ENCODE data around the gene WBP1L.

WBP1L gene

DNA sequence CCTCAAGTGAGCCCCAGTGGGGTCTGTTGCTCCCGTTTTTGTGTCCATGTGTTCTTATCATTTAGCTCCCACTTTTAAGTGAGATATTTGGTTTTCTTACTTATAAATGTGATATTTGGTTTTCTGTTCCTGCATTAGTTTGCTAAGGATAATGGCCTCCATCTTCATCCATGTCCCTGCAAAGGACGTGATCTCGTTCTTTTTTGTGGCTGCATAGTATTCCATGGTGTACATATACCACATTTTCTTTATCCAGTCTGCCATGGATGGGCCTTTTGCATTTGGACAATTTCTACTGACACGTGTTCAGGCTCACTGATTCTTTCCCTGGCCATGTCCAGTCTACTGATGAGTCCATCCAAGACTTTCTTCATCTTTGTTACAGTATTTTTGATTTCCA is 19.8 kb upstream of the WBP1L start:
- H3K4me3 ChIP-seq (ENCODE audit: low read depth, low read length), result no peak overlapping the region
- TF ChIP-seq, protein P1, sequence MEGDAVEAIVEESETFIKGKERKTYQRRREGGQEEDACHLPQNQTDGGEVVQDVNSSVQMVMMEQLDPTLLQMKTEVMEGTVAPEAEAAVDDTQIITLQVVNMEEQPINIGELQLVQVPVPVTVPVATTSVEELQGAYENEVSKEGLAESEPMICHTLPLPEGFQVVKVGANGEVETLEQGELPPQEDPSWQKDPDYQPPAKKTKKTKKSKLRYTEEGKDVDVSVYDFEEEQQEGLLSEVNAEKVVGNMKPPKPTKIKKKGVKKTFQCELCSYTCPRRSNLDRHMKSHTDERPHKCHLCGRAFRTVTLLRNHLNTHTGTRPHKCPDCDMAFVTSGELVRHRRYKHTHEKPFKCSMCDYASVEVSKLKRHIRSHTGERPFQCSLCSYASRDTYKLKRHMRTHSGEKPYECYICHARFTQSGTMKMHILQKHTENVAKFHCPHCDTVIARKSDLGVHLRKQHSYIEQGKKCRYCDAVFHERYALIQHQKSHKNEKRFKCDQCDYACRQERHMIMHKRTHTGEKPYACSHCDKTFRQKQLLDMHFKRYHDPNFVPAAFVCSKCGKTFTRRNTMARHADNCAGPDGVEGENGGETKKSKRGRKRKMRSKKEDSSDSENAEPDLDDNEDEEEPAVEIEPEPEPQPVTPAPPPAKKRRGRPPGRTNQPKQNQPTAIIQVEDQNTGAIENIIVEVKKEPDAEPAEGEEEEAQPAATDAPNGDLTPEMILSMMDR (IDR thresholded peaks at IDR 0.05; ENCODE audit: low read depth, low read length), result no peak

- no peak overlapping the region for H3K4me3 ChIP-seq (ENCODE audit: low read depth, low read length)
- TF ChIP-seq, protein P1 (IDR thresholded peaks at IDR 0.05; ENCODE audit: low read depth, low read length), result no peak
Measured at GRCh38 chr10:102726274-102726673, 17.5 kb upstream of the WBP1L start.

DNA sequence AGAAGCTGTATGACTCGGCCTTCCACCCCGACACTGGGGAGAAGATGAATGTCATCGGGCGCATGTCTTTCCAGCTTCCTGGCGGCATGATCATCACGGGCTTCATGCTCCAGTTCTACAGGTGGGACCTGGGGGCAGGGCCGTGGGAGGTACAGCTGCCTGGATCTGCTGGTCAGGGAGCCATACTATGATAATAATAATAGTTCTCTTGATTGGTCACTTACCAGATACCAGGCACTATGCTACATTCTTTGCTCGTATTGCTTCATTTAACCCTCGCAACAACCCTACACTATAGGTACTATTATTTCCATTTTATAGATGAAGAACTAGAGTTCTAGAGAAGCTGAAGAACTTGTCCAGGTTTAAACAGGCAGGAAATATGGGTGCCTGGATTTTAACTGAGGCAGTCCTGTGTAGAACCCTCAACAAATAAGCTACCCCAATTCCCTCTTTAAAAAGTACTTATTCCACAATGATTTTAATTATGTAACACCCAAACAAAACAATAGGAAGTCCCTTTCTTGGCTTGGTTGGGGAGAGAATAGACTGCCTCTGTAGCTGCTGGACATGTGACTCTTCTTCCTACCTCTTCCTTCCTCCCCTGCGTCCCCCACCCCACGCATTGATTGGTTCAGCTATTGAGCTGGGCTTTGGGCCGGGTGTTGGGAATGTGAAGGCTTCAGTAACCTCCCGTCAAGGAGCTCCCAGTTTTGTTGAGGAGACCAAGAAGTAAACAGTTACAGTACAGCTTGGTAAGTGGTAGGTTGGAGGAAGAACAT is 16.5 kb upstream of the WBP1L start:
- TF ChIP-seq, protein P1 (IDR thresholded peaks at IDR 0.05; ENCODE audit: low read depth, low read length), result no peak
- H3K4me3 ChIP-seq (ENCODE audit: low read depth, low read length), result no peak overlapping the region

- H3K4me3 ChIP-seq (ENCODE audit: low read depth, low read length), result no peak overlapping the region
- TF ChIP-seq, protein P1 (IDR thresholded peaks at IDR 0.05; ENCODE audit: low read depth, low read length), result peak; percentile 89
Measured at GRCh38 chr10:102729029-102730026, 14.4 kb upstream of the WBP1L start.

GRCh38 chr10:102731222-102731800 is 12.4 kb upstream of the WBP1L start:
- no peak overlapping the region for H3K4me3 ChIP-seq (ENCODE audit: low read depth, low read length)
- TF ChIP-seq, protein P1 (IDR thresholded peaks at IDR 0.05; ENCODE audit: low read depth, low read length), result no peak

GRCh38 chr10:102732661-102733060 is 11.1 kb upstream of the WBP1L start:
- TF ChIP-seq, protein P1 (IDR thresholded peaks at IDR 0.05; ENCODE audit: low read depth, low read length), result no peak
- H3K4me3 ChIP-seq (ENCODE audit: low read depth, low read length), result no peak overlapping the region

Data from WI38 (cell line).